Stomach (tissue), 4 donors: Measurements from ENCODE around the gene GOLGA6L9.
"Not testable (repeated sequence)": the region's sequence is repeated elsewhere in the genome, so short reads cannot be mapped to it uniquely, and the experiment has no call there.

ENCODE experiments used
- CTCF ChIP-seq, 7 experiments: fragments of 450-650 bp in 4 of 7; fragments of 200-600 bp in 3 of 7; sonication (generic) in 3 of 7; IDR thresholded peaks; one replicate each; pipeline ENCODE4 v1.5.1; 2016 to 2019; ENCODE audit warnings: antibody characterized with exemption in 7 of 7, control low read depth in 2 of 7, mild to moderate bottlenecking in 1 of 7
- EP300 ChIP-seq: sonication (generic); formaldehyde crosslinking; IDR thresholded peaks from one replicate; pipeline ENCODE4 v1.6.1; 2017; ENCODE audit warnings: antibody characterized with exemption
- POLR2A ChIP-seq, 4 donors: fragments of 450-650 bp; IDR thresholded peaks; one replicate each; pipeline ENCODE4 v1.6.1; 2016; ENCODE audit warnings: antibody characterized with exemption in 4 of 4, control low read depth in 2 of 4, mild to moderate bottlenecking in 1 of 4, moderate library complexity in 1 of 4
- POLR2AphosphoS5 ChIP-seq, 3 donors: sonication (generic); formaldehyde crosslinking; IDR thresholded peaks; one replicate each; pipeline ENCODE4 v1.6.1; 2016; ENCODE audit warnings: antibody characterized with exemption in 3 of 3

DNA sequence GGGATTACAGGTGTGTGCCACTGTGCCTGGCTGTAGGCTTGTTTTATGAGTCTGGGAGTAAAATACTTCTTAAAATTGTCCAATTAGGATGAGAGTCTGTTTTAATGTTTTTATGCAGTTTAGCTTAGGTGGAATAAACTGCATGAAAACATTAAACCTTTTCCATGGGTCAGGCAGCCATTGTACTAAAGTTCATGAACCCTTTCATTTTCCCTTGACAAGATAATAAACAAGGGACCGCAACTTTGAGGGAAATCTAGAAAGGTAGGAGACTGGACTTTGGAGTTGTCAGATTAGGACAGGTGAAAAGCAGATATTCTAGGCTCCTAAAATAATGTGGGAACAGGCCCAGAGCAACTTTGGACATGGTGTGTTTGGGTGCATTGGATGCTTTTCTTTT is 27.3 kb upstream of the GOLGA6L9 start:
- not testable (repeated sequence) for TF ChIP-seq CTCF (IDR thresholded peaks at IDR 0.05); POLR2A (IDR thresholded peaks at IDR 0.05); EP300; POLR2AphosphoS5 (IDR thresholded peaks at IDR 0.05)
